A673 (cell line): ENCODE measurements around the gene SAA1. TPM values are rescaled to one million over a fixed set of nuclear protein-coding genes. Genes with fewer than 3 reads are reported as not detected.

ENCODE experiments used
- Bru-seq: library from RNA; stranded (reverse); fragments of 400-500 nt; gene quantifications from one replicate; lab custom pipeline; 2021; lab: Mats Ljungman, UMichigan
- BruChase-seq, 2 experiments: library from RNA; stranded (reverse); fragments of 400-500 nt; gene quantifications; one replicate each; lab custom pipeline; 2021; lab: Mats Ljungman, UMichigan
- BruUV-seq: library from RNA; stranded (reverse); fragments of 400-500 nt; replicated peaks from 2 replicates; lab custom pipeline; 2021; lab: Mats Ljungman, UMichigan
- CTCF ChIA-PET: fragments of 300-600 bp; sonication (Branson Sonifier 250); formaldehyde crosslinking; loops from one replicate; lab custom pipeline; 2022; ENCODE audit warnings: antibody characterized with exemption; lab: Charles Lee
- POLR2A ChIA-PET: fragments of 300-600 bp; sonication (Branson Sonifier 250); formaldehyde crosslinking; loops from one replicate; lab custom pipeline; 2022; ENCODE audit warnings: antibody characterized with exemption; ENCODE audit not compliant: low non-redundant PET; lab: Charles Lee
- DNase-seq: peaks from one replicate; pipeline ENCODE4 v3.0.0-alpha.2; 2015; ENCODE audit warnings: low spot score
- H3K27ac ChIP-seq: fragments of 200-600 bp; sonication (generic); 2 replicates; pipeline ENCODE4 v1.5.1; 2016; ENCODE audit warnings: mixed run types, low read depth, mild to moderate bottlenecking, mixed read lengths, antibody characterized with exemption, low read length; ENCODE audit not compliant: poor library complexity, severe bottlenecking
- H3K27me3 ChIP-seq: fragments of 200-600 bp; sonication (generic); replicated peaks from 2 replicates; pipeline ENCODE4 v1.6.1; 2017; ENCODE audit warnings: mixed run types, low read depth, mild to moderate bottlenecking, mixed read lengths, antibody characterized with exemption, low read length; ENCODE audit not compliant: insufficient read depth, poor library complexity
- H3K36me3 ChIP-seq: fragments of 200-600 bp; sonication (generic); 2 replicates; pipeline ENCODE4 v1.6.1; 2016; ENCODE audit warnings: mixed run types, mild to moderate bottlenecking, mixed read lengths, antibody characterized with exemption, low read length; ENCODE audit not compliant: insufficient read depth, poor library complexity, severe bottlenecking
- H3K4me1 ChIP-seq: fragments of 200-600 bp; sonication (generic); 2 replicates; pipeline ENCODE4 v1.6.1; 2017; ENCODE audit warnings: mixed run types, mild to moderate bottlenecking, mixed read lengths, antibody characterized with exemption, low read length; ENCODE audit not compliant: insufficient read depth, poor library complexity, severe bottlenecking
- H3K4me3 ChIP-seq: fragments of 200-600 bp; sonication (generic); 2 replicates; pipeline ENCODE4 v1.5.1; 2016; ENCODE audit warnings: low read depth, mixed run types, mild to moderate bottlenecking, mixed read lengths, low read length; ENCODE audit not compliant: poor library complexity, severe bottlenecking
- H3K9me3 ChIP-seq: fragments of 200-600 bp; sonication (generic); 2 replicates; pipeline ENCODE4 v1.6.1; 2016; ENCODE audit warnings: mixed run types, low read depth, mild to moderate bottlenecking, mixed read lengths, antibody characterized with exemption, low read length; ENCODE audit not compliant: poor library complexity, severe bottlenecking
- EZH2 ChIP-seq: fragments of 200-600 bp; sonication (generic); IDR thresholded peaks from 2 replicates; pipeline ENCODE4 v1.6.1; 2017; ENCODE audit warnings: borderline replicate concordance, low read depth, mild to moderate bottlenecking, mixed read lengths, antibody characterized with exemption, low read length; ENCODE audit not compliant: poor library complexity, severe bottlenecking
- intact Hi-C: fragments of 100-400 bp; cut with micrococcal nuclease; formaldehyde crosslinking; loops from one replicate; pipeline ENCODE4 v1.10.0; 2022; ENCODE audit not compliant: unreplicated experiment
- long read RNA-seq: library from polyadenylated mRNA; stranded (forward); transcript quantifications from one replicate; pipeline ENCODE4 v2.0.0, GENCODE V29; 2022
- total RNA-seq: library from RNA; stranded (reverse); gene quantifications from 2 replicates; pipeline ENCODE4 v1.2.3, GENCODE V29; 2021
- TF ChIP-seq, protein P1 (sequence below): fragments of 300-800, 200-600 bp; sonication (generic); conservative IDR thresholded peaks from 2 replicates; pipeline ENCODE4 v1.5.1; 2017; ENCODE audit warnings: low read depth, mild to moderate bottlenecking, antibody characterized with exemption, low read length, moderate library complexity, mixed read lengths

SAA1 gene
- total RNA-seq (0.63 TPM in 1 of 2 replicates, not detected in the other), Bru-seq, nascent RNA (not detected), BruChase-seq, experiment 1, labeled RNA remaining after a 2-hour chase (not detected), BruChase-seq, experiment 2, labeled RNA remaining after a 6-hour chase (not detected)
- long read RNA-seq = 0 reads

DNA sequence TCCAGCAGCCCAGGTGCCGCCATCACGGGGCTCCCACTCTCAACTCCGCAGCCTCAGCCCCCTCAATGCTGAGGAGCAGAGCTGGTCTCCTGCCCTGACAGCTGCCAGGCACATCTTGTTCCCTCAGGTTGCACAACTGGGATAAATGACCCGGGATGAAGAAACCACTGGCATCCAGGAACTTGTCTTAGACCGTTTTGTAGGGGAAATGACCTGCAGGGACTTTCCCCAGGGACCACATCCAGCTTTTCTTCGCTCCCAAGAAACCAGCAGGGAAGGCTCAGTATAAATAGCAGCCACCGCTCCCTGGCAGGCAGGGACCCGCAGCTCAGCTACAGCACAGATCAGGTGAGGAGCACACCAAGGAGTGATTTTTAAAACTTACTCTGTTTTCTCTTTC is at the start of gene SAA1:
SAA1 (plus strand) TSS at position 316 of the 400 bp plus-strand sequence. CDS start 624 bp downstream, outside the sequence.
- TF ChIP-seq, protein P1, sequence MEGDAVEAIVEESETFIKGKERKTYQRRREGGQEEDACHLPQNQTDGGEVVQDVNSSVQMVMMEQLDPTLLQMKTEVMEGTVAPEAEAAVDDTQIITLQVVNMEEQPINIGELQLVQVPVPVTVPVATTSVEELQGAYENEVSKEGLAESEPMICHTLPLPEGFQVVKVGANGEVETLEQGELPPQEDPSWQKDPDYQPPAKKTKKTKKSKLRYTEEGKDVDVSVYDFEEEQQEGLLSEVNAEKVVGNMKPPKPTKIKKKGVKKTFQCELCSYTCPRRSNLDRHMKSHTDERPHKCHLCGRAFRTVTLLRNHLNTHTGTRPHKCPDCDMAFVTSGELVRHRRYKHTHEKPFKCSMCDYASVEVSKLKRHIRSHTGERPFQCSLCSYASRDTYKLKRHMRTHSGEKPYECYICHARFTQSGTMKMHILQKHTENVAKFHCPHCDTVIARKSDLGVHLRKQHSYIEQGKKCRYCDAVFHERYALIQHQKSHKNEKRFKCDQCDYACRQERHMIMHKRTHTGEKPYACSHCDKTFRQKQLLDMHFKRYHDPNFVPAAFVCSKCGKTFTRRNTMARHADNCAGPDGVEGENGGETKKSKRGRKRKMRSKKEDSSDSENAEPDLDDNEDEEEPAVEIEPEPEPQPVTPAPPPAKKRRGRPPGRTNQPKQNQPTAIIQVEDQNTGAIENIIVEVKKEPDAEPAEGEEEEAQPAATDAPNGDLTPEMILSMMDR = no peak
- TF ChIP-seq EZH2 = no peak
- H3K27ac ChIP-seq = no peak within 1 kb of the TSS
- H3K4me3 ChIP-seq = no peak within 1 kb of the TSS
- H3K9me3 ChIP-seq = no peaks in the 10 kb centered on the region
- CTCF ChIA-PET = no interaction called here
- intact Hi-C loops = no loop called here
- POLR2A ChIA-PET = no interaction called here
- no TSS peak for BruUV-seq
- no peaks in the 10 kb centered on the region for H3K36me3 ChIP-seq
- no peaks in the 10 kb centered on the region for H3K27me3 ChIP-seq
- H3K4me1 ChIP-seq = no peaks in the 10 kb centered on the region
- no peak for DNase-seq

GRCh38 chr11:18221274-18221876 is 44.7 kb upstream of the SAA1 start:
- no peaks in the 10 kb centered on the region for H3K9me3 ChIP-seq
- ChIA-PET POLR2A (no interaction called here), CTCF (no interaction called here)
- H3K4me3 ChIP-seq = no peak overlapping the region
- BruUV-seq = no TSS peak
- intact Hi-C loops = no loop called here
- no peaks in the 10 kb centered on the region for H3K27me3 ChIP-seq
- H3K4me1 ChIP-seq = no peaks in the 10 kb centered on the region
- DNase-seq = no peak
- H3K36me3 ChIP-seq = no peaks in the 10 kb centered on the region
- TF ChIP-seq, protein P1 = no peak
- no peak for TF ChIP-seq EZH2
- no peak overlapping the region for H3K27ac ChIP-seq

GRCh38 chr11:18222814-18223421 is 43.1 kb upstream of the SAA1 start:
- H3K4me3 ChIP-seq = no peak overlapping the region
- ChIA-PET POLR2A (no interaction called here), CTCF (no interaction called here)
- no peaks in the 10 kb centered on the region for H3K9me3 ChIP-seq
- intact Hi-C loops = no loop called here
- H3K27ac ChIP-seq = no peak overlapping the region
- H3K27me3 ChIP-seq = no peaks in the 10 kb centered on the region
- BruUV-seq = no TSS peak
- no peaks in the 10 kb centered on the region for H3K36me3 ChIP-seq
- TF ChIP-seq, protein P1 = no peak
- TF ChIP-seq EZH2 = no peak
- no peak for DNase-seq
- H3K4me1 ChIP-seq = no peaks in the 10 kb centered on the region
